Cortex of kidney (tissue), 1 donor: Measurements from ENCODE around the gene MCF2L.

Source experiments
- DNase-seq: peaks from one replicate; lab custom pipeline; 2025; lab: John Stamatoyannopoulos, UW

MCF2L gene

GRCh38 chr13:113125506-113126264, 156.7 kb downstream of the MCF2L start:
- no peak for DNase-seq

GRCh38 chr13:113126265-113127150, 157.5 kb downstream of the MCF2L start:
- no peak for DNase-seq

DNA sequence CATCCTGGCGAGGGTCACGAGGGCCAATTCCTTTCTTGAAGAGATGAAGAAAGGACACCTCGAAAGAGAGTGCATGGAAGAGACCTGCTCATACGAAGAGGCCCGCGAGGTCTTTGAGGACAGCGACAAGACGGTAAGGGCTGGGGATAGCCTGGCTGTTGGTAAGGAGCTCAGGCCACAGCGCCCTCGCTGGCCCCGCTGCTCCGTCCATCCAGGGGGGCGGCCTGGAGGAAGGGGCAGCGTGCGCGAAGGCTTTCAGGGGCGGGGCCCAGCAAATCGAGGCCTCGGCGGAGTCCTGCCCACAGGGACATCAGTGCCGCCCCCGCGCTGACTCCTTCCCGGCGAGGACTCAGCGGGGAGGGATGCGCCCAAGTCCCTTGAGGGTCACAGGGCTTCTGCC, 160.5 kb downstream of the MCF2L start:
- DNase-seq = no peak

DNA sequence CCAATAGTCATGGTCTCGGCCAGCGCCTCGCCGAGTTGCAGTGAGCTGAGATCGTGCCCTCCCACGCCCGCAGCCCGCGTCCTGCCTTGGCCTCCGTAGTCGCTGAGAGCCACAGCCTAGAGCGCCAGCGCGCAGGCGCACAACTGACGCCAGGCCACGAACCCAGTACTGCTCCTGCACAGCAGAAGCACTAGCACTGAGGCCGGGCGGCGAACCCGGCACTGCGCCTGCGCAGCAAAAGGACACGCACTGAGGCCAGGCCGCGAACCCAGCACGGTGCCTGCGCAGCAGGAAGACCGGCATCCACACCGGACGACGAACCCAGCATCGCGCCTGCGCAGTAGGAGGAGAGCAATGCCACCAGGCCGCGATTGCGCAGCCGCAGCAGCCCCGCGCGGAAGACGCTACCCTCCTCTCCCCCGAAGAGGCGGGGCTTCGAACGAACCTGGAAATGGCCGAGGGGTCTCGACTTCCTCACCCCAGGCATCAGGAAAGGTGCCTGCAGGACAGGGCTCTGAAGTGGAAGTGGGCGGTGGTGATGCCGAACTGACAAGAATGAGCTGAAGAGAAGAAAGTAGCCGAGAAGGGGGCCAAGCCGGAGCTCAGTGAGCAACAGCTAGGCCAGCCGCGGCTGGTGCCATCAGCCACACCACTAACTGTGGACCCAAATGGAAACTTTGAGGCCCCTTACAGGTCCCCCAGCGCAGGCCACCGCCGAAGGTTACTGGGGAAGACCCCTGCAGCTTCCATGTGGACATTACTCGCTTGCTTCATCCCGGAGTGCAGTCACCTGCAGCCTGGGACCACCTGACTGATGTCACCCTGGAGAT, 161.1 kb downstream of the MCF2L start:
- no peak for DNase-seq

- DNase-seq = no peak
These were observed 166.3 kb downstream of the MCF2L start for GRCh38 chr13:113135281-113135760.

DNA sequence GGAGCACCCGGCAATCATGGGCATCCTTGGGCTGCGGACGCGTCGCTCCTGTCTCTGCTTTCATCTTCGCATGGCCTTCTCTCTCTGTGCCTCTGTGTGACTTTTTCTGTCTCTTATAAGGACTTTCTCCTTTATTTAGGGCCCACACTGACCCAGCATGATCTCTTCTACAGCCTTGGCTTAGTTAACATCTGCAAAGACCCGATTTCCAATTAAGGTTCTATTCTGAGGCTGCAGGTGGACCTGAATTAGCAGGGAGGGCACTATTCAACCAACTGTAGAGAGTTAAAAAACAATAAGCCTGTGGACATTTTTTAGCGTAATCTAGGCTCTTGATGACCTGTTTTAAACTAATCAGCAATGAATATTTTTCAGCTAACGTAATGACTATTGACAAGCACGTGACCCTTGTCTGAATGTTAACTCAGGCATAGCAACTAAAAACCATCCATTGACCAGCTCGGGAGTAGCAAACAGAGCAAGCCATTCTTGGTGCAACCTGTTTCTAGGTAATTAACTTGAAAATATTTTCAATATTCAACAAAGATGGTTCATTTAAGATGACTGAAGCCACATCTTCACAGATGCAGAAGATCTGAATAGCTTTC, 168.8 kb downstream of the MCF2L start:
- no peak for DNase-seq

DNA sequence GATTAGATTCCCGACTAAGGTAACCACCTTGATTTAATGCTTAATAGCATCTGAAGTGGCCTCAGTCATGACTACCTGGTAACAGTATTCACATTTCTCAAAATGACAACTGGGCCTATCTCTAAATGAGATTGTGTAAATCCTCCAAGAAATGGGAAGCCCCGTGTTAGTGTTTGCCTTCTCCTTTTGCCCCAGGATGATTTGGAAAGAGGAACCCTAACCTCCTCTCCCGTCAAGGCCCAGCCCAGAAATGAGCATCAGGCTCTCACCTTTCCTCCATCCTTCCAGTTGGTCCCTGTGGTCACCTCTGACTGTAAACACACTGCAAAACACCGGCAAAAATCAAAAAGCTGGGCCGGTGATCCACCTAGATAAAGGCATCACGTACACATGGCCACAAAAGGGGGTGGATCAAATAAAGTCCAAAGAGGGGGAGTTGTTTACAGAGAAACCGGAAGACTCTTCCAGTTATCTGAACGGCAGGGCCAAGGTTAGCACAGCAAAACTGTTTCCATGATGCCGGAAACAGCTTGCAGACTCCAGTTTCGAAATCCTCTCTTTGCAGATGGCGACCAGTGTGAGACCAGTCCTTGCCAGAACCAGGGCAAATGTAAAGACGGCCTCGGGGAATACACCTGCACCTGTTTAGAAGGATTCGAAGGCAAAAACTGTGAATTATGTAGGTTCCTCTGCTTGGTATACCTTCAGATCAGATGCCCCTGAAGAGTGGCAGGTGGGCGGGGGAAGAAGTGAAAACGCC, 170.0 kb downstream of the MCF2L start:
- DNase-seq = no peak

DNA sequence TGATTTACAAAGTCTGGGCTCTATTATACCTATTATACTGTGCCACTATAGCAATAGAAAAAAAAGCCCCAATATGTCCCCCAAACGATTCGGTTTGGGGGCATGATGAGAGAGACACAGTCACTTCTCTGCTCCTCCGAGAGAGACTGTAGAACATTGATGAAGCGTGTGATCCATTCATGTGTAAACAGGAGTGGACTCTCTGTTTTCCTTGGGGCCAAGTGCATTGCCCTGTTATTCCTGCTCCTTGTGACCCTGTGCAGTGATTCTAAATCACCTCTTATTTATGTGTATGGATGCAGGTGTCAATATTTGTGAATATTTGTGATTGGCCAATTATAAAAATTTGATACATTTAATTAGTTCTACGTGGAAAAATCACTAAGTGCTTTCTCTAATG, 170.6 kb downstream of the MCF2L start:
- no peak for DNase-seq

DNA sequence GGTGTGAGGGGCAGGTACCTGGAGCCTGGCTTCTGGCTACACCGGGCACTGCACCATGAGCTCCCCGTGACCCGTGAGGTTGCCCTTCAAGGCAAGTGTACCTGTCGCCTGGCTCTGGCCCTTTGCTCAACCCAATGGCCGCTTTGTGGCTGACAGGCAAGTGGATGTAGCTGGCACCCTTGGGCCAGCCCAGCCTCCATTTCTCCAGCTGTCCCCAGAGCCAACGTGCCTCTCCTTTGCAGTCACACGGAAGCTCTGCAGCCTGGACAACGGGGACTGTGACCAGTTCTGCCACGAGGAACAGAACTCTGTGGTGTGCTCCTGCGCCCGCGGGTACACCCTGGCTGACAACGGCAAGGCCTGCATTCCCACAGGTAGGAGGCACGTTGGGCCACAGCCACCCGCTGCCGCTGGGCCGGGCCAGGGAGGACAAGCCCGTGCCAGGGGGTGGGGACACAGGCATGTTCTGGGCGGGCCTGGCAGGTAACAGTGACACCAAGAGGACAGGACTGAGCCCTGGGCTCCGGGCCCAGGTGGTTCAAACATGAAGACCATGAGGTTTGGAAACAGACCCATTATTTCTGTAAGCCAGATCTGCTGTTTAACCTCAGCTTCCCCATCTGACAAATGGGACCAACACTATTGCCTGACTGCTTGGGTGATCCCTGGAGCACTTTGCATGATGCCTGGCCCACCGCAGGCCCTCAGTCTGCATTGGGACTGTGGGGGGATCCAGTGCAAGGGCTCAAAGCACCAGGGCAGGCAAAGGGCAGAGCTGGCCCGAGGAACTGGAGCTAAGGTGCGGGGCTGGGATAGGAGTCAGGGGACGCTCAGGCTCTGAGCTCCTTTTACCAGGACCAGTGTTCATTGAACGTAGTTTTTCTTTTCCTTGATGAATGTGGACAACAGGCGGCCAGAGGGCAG, 171.9 kb downstream of the MCF2L start:
- DNase-seq = no peak

DNA sequence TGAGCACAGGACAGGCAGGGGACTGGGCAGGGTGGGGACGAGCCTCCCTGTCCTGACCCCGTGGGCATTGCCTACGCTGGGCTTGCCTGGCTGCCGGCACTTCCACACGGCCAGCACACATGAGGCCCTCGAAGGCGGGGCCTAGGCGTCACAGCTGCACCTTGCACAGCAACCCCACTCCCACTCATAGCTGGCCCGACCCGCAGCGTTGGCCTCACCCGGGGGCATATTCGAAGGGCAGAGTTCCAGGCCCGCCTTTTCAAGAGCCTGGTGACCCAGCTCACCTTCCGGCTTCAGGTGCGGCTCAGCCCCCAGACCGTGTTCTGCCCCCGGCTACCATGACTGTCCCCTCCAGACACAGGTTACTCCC, 172.6 kb downstream of the MCF2L start:
- DNase-seq = no peak

GRCh38 chr13:113142876-113143275, 173.9 kb downstream of the MCF2L start:
- DNase-seq = no peak

DNA sequence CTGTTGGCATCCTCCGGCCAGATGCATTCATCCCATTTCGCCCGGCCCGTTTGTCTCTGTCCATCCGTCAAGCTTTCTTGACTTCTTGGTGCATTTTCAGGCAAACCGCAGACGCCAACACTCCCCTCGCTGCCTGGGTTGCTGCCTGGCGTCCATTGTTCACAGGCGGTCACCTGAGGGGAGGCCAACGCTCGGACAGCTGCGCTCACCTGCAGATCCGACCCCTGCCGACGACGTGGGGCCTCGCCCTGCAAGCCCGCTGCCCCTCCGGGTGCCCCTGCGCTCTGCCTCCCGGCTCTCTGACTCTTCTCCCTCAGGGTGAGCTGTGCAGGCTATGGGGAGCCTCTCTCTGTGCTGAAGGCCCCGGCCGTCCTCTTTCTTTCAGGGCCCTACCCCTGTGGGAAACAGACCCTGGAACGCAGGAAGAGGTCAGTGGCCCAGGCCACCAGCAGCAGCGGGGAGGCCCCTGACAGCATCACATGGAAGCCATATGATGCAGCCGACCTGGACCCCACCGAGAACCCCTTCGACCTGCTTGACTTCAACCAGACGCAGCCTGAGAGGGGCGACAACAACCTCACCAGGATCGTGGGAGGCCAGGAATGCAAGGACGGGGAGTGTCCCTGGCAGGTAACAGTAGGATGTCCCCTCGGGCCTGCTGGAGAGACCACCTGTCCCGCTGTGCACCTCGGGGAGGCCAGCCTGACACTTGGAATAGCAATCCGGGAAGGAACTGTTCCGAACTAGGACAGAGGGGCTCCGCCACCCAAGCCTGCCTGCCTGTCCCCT, 174.6 kb downstream of the MCF2L start:
- no peak for DNase-seq

GRCh38 chr13:113144255-113144629, 175.2 kb downstream of the MCF2L start:
- no peak for DNase-seq

- no peak for DNase-seq
These were observed 176.5 kb downstream of the MCF2L start for GRCh38 chr13:113145496-113145895.

DNA sequence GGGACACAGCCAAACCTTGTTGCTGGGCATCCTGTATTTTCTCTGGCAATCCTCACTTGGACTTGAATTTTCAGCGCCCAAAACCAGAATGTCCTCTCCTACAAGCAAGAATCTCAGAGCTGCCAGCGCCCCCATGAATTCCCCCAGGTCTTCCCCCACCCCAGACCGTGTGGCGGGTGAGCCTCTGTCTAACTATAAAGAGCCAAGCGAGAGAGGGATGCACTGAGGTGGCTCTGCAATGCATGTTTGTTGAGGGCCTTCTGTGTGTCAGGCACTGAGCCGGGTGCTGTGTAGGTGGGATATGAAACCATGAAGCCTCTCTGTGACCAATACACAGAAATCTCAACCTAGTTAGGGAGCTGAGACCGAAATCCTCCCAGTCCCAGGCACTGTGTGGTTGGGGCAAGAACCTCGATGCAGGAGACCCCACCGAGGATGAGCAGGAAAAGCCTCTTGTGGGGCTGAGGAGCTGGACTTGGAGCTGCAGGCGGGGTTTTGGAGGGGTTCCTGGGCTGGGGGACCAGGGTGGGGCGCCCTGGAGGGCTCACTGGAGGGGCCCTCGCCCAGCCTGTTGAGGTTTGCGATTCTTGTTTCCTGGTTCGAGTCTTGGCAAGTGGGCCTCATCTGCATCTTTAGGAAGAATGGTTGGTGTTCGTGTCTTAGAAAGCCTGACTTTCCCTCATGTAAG, 177.0 kb downstream of the MCF2L start:
- DNase-seq = no peak

- DNase-seq = no peak
These were observed 177.7 kb downstream of the MCF2L start for GRCh38 chr13:113146750-113147149.

GRCh38 chr13:113147206-113147605, 178.2 kb downstream of the MCF2L start:
- DNase-seq = no peak

DNA sequence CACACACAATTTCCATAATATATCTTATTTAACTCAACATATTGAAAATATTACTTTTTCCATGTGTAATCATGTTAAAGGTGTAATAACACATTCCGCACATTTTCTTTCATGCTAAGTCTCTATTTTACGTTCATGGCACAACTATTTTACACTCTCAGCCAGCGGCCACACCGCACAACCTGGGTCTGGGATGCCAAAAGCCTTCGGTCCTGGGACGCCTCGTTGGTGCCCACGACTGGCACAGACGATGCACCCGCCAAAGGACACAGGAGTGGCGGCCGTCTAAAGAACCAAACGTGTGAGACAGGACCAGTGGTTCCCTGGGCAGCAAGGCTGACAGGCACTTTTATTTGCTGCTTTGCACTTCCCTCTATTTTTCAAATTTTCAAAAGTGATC, 179.4 kb downstream of the MCF2L start:
- no peak for DNase-seq
